Suprapubic skin (tissue), 4 donors: ENCODE measurements around the gene BCKDHA. TPM values are rescaled to one million over a fixed set of nuclear protein-coding genes. Genes with fewer than 3 reads are reported as not detected.

Experiments
- DNase-seq, 2 donors: peaks; one replicate each; pipeline ENCODE4 v3.0.0-alpha.2; 2019; ENCODE audit warnings: low spot score in 2 of 2
- H3K27ac ChIP-seq: fragments of 200-600 bp; sonication (generic); one replicate; pipeline ENCODE4 v1.5.1; 2019
- H3K27me3 ChIP-seq: fragments of 200-600 bp; sonication (generic); one replicate; pipeline ENCODE4 v1.5.1; 2019
- H3K36me3 ChIP-seq: fragments of 200-600 bp; sonication (generic); one replicate; pipeline ENCODE4 v1.5.1; 2019
- H3K4me1 ChIP-seq: fragments of 200-600 bp; sonication (generic); one replicate; pipeline ENCODE4 v1.5.1; 2019
- H3K4me3 ChIP-seq: fragments of 200-600 bp; sonication (generic); one replicate; pipeline ENCODE4 v1.5.1; 2019; ENCODE audit warnings: mild to moderate bottlenecking
- H3K9me3 ChIP-seq: fragments of 200-600 bp; sonication (generic); one replicate; pipeline ENCODE4 v1.5.1; 2019
- CTCF ChIP-seq, 2 donors: fragments of 200-600 bp in 1 of 2; fragments of 450-650 bp in 1 of 2; sonication (generic) in 1 of 2; IDR thresholded peaks; one replicate each; pipeline ENCODE4 v1.5.1; 2016 to 2019; ENCODE audit warnings: antibody characterized with exemption in 2 of 2, mild to moderate bottlenecking in 1 of 2, moderate library complexity in 1 of 2
- EP300 ChIP-seq: sonication (generic); formaldehyde crosslinking; IDR thresholded peaks from one replicate; pipeline ENCODE4 v1.6.1; 2017; ENCODE audit warnings: antibody characterized with exemption
- POLR2A ChIP-seq, 2 donors: fragments of 450-650 bp; IDR thresholded peaks; one replicate each; pipeline ENCODE4 v1.6.1; 2017; ENCODE audit warnings: antibody characterized with exemption in 2 of 2, mild to moderate bottlenecking in 2 of 2, moderate library complexity in 2 of 2
- POLR2AphosphoS5 ChIP-seq, 3 donors: sonication (generic); formaldehyde crosslinking; IDR thresholded peaks; one replicate each; pipeline ENCODE4 v1.6.1; 2017; ENCODE audit warnings: antibody characterized with exemption in 3 of 3
- WGBS: methylation state at CpG from one replicate; pipeline ENCODE4 v1.1.5; 2018; 5-methylcytosine and 5-hydroxymethylcytosine counted together
- total RNA-seq, 4 donors: library from RNA; depleted of rRNA; stranded (reverse); fragments of >200 nt; gene quantifications; one replicate each; pipeline ENCODE4 v1.1.0, GENCODE V29; 2016

Gene BCKDHA
- total RNA-seq, 4 donors from 2014 or later, result 49.7 to 112 (median 76.2) TPM

GRCh38 chr19:41355802-41356201, 41.8 kb upstream of the BCKDHA start:
- H3K9me3 ChIP-seq, result no peaks in the 10 kb centered on the region
- no peak overlapping the region for H3K4me3 ChIP-seq
- H3K36me3 ChIP-seq, result no peaks in the 10 kb centered on the region
- no peak for DNase-seq
- H3K27ac ChIP-seq, result no peak overlapping the region
- H3K27me3 ChIP-seq, result no peaks in the 10 kb centered on the region
- H3K4me1 ChIP-seq, result peaks cover 51% of the 10 kb centered on the region
- no peak for TF ChIP-seq POLR2A (IDR thresholded peaks at IDR 0.05)
- no peak for TF ChIP-seq POLR2AphosphoS5 (IDR thresholded peaks at IDR 0.05)
- TF ChIP-seq CTCF (IDR thresholded peaks at IDR 0.05), result no peak
- no peak for TF ChIP-seq EP300
- WGBS, result 68% methylated on average over 3 of the region's 3 CpGs

DNA sequence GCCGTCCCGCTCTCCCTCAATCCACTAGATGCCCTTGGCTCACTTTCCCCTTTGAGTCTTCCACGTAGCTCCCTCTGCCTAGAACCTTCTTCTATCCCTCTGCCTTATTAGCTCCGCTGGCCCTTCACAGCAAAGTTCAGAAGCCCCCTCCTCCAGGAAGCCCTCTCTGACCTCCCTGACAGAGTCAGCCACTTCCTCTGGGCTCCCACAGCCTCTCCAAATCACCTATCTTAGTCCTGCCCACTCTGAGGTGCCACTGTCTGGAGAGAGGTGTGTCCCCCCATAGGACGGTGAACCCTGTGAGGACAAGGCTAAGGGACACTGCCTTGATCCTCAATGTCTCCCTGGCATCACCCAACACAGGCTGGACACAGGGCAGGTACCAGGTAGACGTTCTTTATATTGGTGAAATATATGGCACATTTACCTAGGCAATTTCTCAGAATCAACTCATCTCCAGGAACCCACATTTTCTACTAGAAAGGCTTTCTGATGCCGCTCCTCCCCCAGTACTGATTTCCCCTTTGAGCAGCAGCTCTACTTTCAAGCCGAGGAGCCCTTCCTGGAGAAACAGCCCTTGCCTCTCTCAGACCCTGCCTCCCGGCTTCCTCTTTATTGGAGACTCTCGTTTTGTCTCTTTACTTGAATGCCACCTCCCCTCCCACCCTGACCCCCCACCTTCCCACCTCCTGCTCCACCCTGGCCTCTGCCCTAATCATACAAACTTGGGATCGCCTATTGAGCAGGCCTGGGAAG, 40.5 kb upstream of the BCKDHA start:
- H3K36me3 ChIP-seq, result no peaks in the 10 kb centered on the region
- no peak for DNase-seq
- H3K4me3 ChIP-seq, result no peak overlapping the region
- no peaks in the 10 kb centered on the region for H3K9me3 ChIP-seq
- no peak for TF ChIP-seq POLR2A (IDR thresholded peaks at IDR 0.05)
- TF ChIP-seq EP300, result no peak
- TF ChIP-seq CTCF (IDR thresholded peaks at IDR 0.05), result no peak
- no peak for TF ChIP-seq POLR2AphosphoS5 (IDR thresholded peaks at IDR 0.05)
- peaks cover 39% of the 10 kb centered on the region for H3K4me1 ChIP-seq
- H3K27ac ChIP-seq, result no peak overlapping the region
- no peaks in the 10 kb centered on the region for H3K27me3 ChIP-seq
- 83% methylated on average over 11 of the region's 11 CpGs for WGBS

DNA sequence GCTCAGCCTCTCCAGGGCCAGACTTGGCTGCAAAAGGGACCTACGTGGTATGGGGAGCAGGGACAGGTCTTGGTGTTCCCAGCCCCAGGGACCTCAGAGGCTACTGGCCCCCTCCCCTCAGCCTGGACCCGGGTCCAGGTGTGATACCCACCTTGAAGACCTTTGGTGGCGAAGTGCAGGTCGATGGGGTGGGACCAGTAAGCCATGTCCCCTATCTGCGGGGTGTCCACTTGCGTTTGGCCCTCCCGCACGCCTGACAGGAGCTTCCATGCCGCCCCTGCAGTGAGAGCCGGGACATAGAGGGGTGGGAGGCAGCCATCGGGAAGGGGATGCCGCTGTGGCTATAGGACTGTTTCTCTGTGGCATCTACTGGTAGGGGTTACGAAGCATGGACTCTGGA, 39.9 kb upstream of the BCKDHA start:
- no peaks in the 10 kb centered on the region for H3K27me3 ChIP-seq

DNA sequence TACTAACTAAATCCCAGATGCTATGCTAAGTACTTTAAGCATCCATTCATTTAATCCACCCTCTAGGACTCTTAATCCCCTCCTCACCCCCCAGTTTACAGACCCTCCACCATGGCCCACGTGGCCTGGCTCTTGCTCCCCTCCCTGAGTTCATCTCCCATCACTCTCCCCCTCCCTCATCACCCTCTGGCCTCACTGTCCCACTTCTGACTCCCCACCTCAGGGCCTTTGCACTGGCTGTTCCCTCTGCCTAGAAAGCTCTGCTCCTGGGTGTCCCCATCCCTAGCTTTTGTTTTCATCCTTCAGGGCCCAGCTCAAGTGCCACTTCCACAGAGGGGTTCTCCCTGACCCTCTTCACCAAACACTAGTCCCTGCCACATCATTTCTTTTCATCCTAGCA, 37.9 kb upstream of the BCKDHA start:
- Histone ChIP-seq H3K27me3 (no peaks in the 10 kb centered on the region), H3K36me3 (no peaks in the 10 kb centered on the region), H3K27ac (no peak overlapping the region), H3K4me1 (peaks cover 28% of the 10 kb centered on the region), H3K9me3 (no peaks in the 10 kb centered on the region), H3K4me3 (no peak overlapping the region)
- 96% methylated on average over 1 of the region's 1 CpG for WGBS
- no peak for DNase-seq
- TF ChIP-seq EP300, result no peak
- TF ChIP-seq POLR2A (IDR thresholded peaks at IDR 0.05), result no peak
- TF ChIP-seq POLR2AphosphoS5 (IDR thresholded peaks at IDR 0.05), result no peak
- no peak for TF ChIP-seq CTCF (IDR thresholded peaks at IDR 0.05)

More for the DNA sequence above, 39.9 kb upstream of the BCKDHA start:
- DNase-seq, result no peak
- H3K27ac ChIP-seq, result no peak overlapping the region
- H3K4me3 ChIP-seq, result no peak overlapping the region
- WGBS, result 93% methylated on average over 6 of the region's 13 CpGs
- TF ChIP-seq POLR2AphosphoS5 (IDR thresholded peaks at IDR 0.05) (no peak), POLR2A (IDR thresholded peaks at IDR 0.05) (no peak), EP300 (no peak), CTCF (IDR thresholded peaks at IDR 0.05) (no peak)
- H3K36me3 ChIP-seq, result no peaks in the 10 kb centered on the region
- peaks cover 33% of the 10 kb centered on the region for H3K4me1 ChIP-seq
- H3K9me3 ChIP-seq, result no peaks in the 10 kb centered on the region

GRCh38 chr19:41362143-41362847, 35.3 kb upstream of the BCKDHA start:
- no peak for TF ChIP-seq EP300
- TF ChIP-seq POLR2AphosphoS5 (IDR thresholded peaks at IDR 0.05), result no peak
- no peak for TF ChIP-seq POLR2A (IDR thresholded peaks at IDR 0.05)
- TF ChIP-seq CTCF (IDR thresholded peaks at IDR 0.05), result no peak
- no peak overlapping the region for H3K4me3 ChIP-seq
- H3K36me3 ChIP-seq, result no peaks in the 10 kb centered on the region
- H3K27ac ChIP-seq, result no peak overlapping the region
- H3K27me3 ChIP-seq, result no peaks in the 10 kb centered on the region
- DNase-seq, result no peak
- H3K4me1 ChIP-seq, result peaks cover 22% of the 10 kb centered on the region
- H3K9me3 ChIP-seq, result no peaks in the 10 kb centered on the region
- 72% methylated on average over 10 of the region's 10 CpGs for WGBS
